Body of pancreas (tissue), 4 donors: Measurements from ENCODE around the gene TMEFF2.

Source experiments
- POLR2A ChIP-seq, 3 donors: fragments of 450-650 bp; IDR thresholded peaks; one replicate each; pipeline ENCODE4 v1.6.1; 2016; ENCODE audit warnings: antibody characterized with exemption in 3 of 3, mild to moderate bottlenecking in 2 of 3
- TF ChIP-seq, protein P1 (sequence below), 7 experiments: fragments of 450-650 bp in 4 of 7; fragments of 200-600 bp in 3 of 7; sonication (generic) in 3 of 7; IDR thresholded peaks; one replicate each; pipeline ENCODE4 v1.5.1; 2016 to 2019; ENCODE audit warnings: antibody characterized with exemption in 7 of 7

GRCh38 chr2:192098814-192099491, 95.8 kb downstream of the TMEFF2 start:
- TF ChIP-seq, protein P1, sequence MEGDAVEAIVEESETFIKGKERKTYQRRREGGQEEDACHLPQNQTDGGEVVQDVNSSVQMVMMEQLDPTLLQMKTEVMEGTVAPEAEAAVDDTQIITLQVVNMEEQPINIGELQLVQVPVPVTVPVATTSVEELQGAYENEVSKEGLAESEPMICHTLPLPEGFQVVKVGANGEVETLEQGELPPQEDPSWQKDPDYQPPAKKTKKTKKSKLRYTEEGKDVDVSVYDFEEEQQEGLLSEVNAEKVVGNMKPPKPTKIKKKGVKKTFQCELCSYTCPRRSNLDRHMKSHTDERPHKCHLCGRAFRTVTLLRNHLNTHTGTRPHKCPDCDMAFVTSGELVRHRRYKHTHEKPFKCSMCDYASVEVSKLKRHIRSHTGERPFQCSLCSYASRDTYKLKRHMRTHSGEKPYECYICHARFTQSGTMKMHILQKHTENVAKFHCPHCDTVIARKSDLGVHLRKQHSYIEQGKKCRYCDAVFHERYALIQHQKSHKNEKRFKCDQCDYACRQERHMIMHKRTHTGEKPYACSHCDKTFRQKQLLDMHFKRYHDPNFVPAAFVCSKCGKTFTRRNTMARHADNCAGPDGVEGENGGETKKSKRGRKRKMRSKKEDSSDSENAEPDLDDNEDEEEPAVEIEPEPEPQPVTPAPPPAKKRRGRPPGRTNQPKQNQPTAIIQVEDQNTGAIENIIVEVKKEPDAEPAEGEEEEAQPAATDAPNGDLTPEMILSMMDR (IDR thresholded peaks at IDR 0.05), result no peak
- no peak for TF ChIP-seq POLR2A (IDR thresholded peaks at IDR 0.05)
